HEK293T (cell line): ENCODE measurements around the gene RIT1.

ENCODE experiments used
- CTCF ChIA-PET: fragments of 350-600 bp; formaldehyde crosslinking; extraction: SDS; loops from one replicate; lab custom pipeline; 2021; ENCODE audit warnings: antibody characterized with exemption, inconsistent platforms; lab: Yijun Ruan, JAX
- POLR2A ChIA-PET: fragments of 350-600 bp; formaldehyde crosslinking; extraction: SDS; loops from one replicate; lab custom pipeline; 2020; ENCODE audit warnings: antibody characterized with exemption, inconsistent platforms; lab: Yijun Ruan, JAX
- DNase-seq: peaks from one replicate; pipeline ENCODE4 v3.0.0; 2012; ENCODE audit warnings: mixed read lengths; ENCODE audit errors: extremely low spot score
- ARNT ChIP-seq: fragments of 450-650 bp; IDR thresholded peaks from 2 replicates; pipeline ENCODE4 v1.6.1; 2017; ENCODE audit warnings: mild to moderate bottlenecking
- BHLHE40 ChIP-seq: fragments of 450-650 bp; IDR thresholded peaks from 2 replicates; pipeline ENCODE4 v1.6.1; 2016; ENCODE audit warnings: mild to moderate bottlenecking, moderate library complexity, borderline replicate concordance
- CTBP1 ChIP-seq: fragments of 450-650 bp; IDR thresholded peaks from 2 replicates; pipeline ENCODE4 v1.6.1; 2016; ENCODE audit warnings: borderline replicate concordance
- ELF4 ChIP-seq: fragments of 450-650 bp; IDR thresholded peaks from 2 replicates; pipeline ENCODE4 v1.6.1; 2017; ENCODE audit warnings: antibody characterized with exemption
- FOXA1 ChIP-seq: fragments of 450-650 bp; IDR thresholded peaks from 2 replicates; pipeline ENCODE4 v1.6.1; 2016; ENCODE audit warnings: mild to moderate bottlenecking
- FOXK2 ChIP-seq: fragments of 450-650 bp; IDR thresholded peaks from 2 replicates; pipeline ENCODE4 v1.6.1; 2016; ENCODE audit warnings: mild to moderate bottlenecking
- FOXM1 ChIP-seq: fragments of 450-650 bp; IDR thresholded peaks from 2 replicates; pipeline ENCODE4 v1.6.1; 2017; ENCODE audit warnings: mild to moderate bottlenecking, borderline replicate concordance
- HDGF ChIP-seq: fragments of 450-650 bp; IDR thresholded peaks from 2 replicates; pipeline ENCODE4 v1.6.1; 2017; ENCODE audit warnings: antibody characterized with exemption, borderline replicate concordance
- L3MBTL2 ChIP-seq: fragments of 450-650 bp; conservative IDR thresholded peaks from 2 replicates; pipeline ENCODE4 v1.6.1; 2016; ENCODE audit warnings: mild to moderate bottlenecking
- LEF1 ChIP-seq: fragments of 450-650 bp; IDR thresholded peaks from 2 replicates; pipeline ENCODE4 v1.6.1; 2017; ENCODE audit warnings: mild to moderate bottlenecking, borderline replicate concordance
- NFRKB ChIP-seq: fragments of 450-650 bp; IDR thresholded peaks from 2 replicates; pipeline ENCODE4 v1.6.1; 2016; ENCODE audit warnings: mild to moderate bottlenecking, moderate library complexity
- SP1 ChIP-seq: fragments of 450-650 bp; IDR thresholded peaks from 2 replicates; pipeline ENCODE4 v1.6.1; 2017
- SUZ12 ChIP-seq: fragments of 450-650 bp; IDR thresholded peaks from 2 replicates; pipeline ENCODE4 v1.6.1; 2016; ENCODE audit warnings: mild to moderate bottlenecking
- TARDBP ChIP-seq: fragments of 450-650 bp; IDR thresholded peaks from 2 replicates; pipeline ENCODE4 v1.6.1; 2016
- ZNF384 ChIP-seq: fragments of 450-650 bp; IDR thresholded peaks from 2 replicates; pipeline ENCODE4 v1.6.1; 2016
- TF ChIP-seq, protein P1 (sequence below): fragments of 450-650 bp; IDR thresholded peaks from 2 replicates; pipeline ENCODE4 v1.6.1; 2016

Gene RIT1

DNA sequence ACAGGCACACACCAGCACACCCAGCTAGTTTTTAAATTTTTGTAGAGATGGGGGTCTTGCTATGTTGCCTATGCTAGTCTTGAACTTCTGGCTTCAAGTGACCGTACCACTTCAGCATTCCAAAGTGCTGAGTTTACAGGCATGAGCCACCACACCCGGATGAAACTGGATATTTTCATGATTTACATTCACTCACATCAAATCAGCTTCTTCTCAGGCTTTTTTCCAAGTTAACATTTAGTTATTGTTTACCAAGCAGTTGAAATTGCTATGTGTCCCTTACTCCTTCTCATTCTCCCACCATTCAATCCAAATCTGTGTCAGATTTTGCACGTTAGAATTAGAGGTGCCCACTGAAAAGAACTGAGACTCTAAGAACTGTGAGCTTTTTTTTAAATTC lies 18.4 kb downstream of the RIT1 start:
- DNase-seq: no peak
- CTCF ChIA-PET: interaction anchor here (0.7 kb wide), 1 partner anchor 34 kb away, joined by 4 read pairs; no protein-coding TSS in a partner anchor
- POLR2A ChIA-PET: interaction anchor here (1.0 to 1.9 kb wide), 3 partner anchors 10 to 33 kb away, joined by 3 to 8 read pairs (median 3); partner anchors contain the start of gene SYT11
- TF ChIP-seq, protein P1, sequence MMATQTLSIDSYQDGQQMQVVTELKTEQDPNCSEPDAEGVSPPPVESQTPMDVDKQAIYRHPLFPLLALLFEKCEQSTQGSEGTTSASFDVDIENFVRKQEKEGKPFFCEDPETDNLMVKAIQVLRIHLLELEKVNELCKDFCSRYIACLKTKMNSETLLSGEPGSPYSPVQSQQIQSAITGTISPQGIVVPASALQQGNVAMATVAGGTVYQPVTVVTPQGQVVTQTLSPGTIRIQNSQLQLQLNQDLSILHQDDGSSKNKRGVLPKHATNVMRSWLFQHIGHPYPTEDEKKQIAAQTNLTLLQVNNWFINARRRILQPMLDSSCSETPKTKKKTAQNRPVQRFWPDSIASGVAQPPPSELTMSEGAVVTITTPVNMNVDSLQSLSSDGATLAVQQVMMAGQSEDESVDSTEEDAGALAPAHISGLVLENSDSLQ: no peak
- TF ChIP-seq ZNF384 (no peak), L3MBTL2 (no peak), NFRKB (no peak), TARDBP (no peak), SP1 (no peak), BHLHE40 (no peak), ARNT (no peak)

DNA sequence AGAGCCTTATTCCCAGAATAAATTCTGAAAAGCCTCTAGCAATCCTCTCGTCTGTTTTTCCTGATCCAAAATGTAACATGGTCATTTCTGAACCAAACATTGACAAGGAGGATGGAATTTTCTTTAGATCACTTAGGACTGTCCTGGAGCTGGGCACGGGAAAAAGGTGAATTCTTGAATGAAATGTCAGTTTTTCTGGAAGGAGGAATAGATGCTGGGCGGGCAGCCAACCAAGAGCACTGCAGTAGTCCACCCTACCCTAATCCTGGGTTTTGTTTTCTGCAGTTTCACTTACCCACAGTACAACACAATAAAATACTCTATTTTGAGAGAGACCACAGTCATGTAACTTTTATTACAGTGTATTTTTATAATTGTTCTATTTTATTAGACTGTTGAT lies 20.9 kb downstream of the RIT1 start:
- POLR2A ChIA-PET: no interaction called here
- CTCF ChIA-PET: interaction anchor here (0.8 kb wide), 1 partner anchor 23 kb away, joined by 3 read pairs; no protein-coding TSS in a partner anchor
- TF ChIP-seq, protein P1: no peak
- no peak for TF ChIP-seq LEF1
- TF ChIP-seq FOXM1: no peak
- TF ChIP-seq ARNT: no peak
- TF ChIP-seq BHLHE40: no peak
- TF ChIP-seq ZNF384: no peak
- no peak for TF ChIP-seq CTBP1
- TF ChIP-seq TARDBP: no peak
- no peak for TF ChIP-seq HDGF
- no peak for TF ChIP-seq NFRKB
- TF ChIP-seq L3MBTL2: no peak
- no peak for DNase-seq

DNA sequence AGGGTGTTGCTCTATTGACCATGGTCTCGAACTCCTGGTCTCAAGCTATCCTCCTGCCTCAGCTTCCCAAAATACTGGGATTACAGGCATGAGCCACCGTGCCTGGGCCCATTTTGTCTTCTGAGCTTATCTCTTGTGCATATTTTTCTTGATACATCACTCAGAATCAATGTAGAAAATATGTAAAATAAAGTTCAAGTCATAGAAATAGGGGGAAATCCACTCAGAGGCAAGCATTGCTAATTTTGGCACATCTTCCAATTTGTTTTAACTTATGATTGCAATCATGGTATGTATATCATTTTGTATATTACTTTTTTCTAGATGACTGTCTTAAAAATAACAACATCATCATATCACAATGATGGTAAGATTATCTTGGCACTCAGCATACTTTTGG lies 21.6 kb downstream of the RIT1 start:
- DNase-seq: no peak
- POLR2A ChIA-PET: no interaction called here
- CTCF ChIA-PET: no interaction called here
- TF ChIP-seq FOXM1 (no peak), TARDBP (no peak), ELF4 (no peak), SP1 (no peak), FOXK2 (no peak)

DNA sequence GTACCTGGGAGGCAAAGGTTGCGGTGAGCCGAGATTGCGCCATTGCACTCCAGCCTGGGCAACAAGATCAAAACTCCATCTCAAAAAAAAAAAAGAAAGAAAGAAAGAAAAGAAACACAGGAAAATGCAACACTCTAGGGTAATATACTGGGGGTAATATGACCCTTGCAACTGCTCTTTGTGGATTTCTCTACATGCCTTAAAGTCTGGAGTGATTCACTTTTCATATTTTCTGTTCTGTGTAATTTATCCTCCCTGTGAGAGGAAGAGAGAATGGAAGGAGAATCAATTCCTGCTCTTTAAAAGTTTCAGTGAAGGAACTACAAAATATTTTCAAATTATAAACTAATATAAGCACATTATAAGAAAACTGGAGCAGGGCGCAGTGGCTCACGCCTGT lies 22.7 kb downstream of the RIT1 start:
- TF ChIP-seq FOXK2 (no peak), ZNF384 (no peak), TARDBP (no peak), ELF4 (no peak), FOXA1 (no peak)
- TF ChIP-seq, protein P1: no peak
- ChIA-PET POLR2A (no interaction called here), CTCF (no interaction called here)
- no peak for DNase-seq

DNA sequence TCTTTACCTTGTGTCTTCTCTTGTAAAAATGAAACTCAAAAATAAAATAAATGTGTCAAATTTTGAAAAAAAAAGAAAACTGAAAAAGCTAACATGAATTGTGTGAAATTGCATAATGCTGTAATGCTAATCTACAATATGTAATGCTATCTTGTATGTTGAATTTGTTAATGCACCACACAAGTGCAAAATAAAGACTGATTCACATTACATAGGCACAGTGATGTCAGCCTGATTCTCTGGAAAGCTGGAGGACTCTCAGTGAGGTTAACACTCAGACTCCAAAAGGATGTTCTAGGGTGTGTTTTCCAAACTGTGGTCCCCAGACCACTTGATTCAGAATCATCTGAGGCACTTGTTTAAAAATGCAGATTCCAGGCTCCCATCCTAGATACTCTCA lies 26.2 kb downstream of the RIT1 start:
- no peak for TF ChIP-seq ELF4
- TF ChIP-seq, protein P1: no peak
- no peak for TF ChIP-seq L3MBTL2
- TF ChIP-seq ARNT: no peak
- no peak for TF ChIP-seq LEF1
- no peak for TF ChIP-seq BHLHE40
- TF ChIP-seq NFRKB: no peak
- TF ChIP-seq HDGF: no peak
- no peak for TF ChIP-seq FOXK2
- no peak for TF ChIP-seq FOXM1
- TF ChIP-seq CTBP1: no peak
- no peak for TF ChIP-seq FOXA1
- no peak for TF ChIP-seq SUZ12
- TF ChIP-seq SP1: no peak
- no peak for TF ChIP-seq TARDBP
- TF ChIP-seq ZNF384: no peak
- CTCF ChIA-PET: interaction anchor here (0.6 kb wide), 1 partner anchor 18 kb away, joined by 4 read pairs; no protein-coding TSS in a partner anchor
- POLR2A ChIA-PET: interaction anchor here (1.6 kb wide), 1 partner anchor 49 kb away, joined by 6 read pairs; the partner anchor contains the start of gene KHDC4
- DNase-seq: no peak

DNA sequence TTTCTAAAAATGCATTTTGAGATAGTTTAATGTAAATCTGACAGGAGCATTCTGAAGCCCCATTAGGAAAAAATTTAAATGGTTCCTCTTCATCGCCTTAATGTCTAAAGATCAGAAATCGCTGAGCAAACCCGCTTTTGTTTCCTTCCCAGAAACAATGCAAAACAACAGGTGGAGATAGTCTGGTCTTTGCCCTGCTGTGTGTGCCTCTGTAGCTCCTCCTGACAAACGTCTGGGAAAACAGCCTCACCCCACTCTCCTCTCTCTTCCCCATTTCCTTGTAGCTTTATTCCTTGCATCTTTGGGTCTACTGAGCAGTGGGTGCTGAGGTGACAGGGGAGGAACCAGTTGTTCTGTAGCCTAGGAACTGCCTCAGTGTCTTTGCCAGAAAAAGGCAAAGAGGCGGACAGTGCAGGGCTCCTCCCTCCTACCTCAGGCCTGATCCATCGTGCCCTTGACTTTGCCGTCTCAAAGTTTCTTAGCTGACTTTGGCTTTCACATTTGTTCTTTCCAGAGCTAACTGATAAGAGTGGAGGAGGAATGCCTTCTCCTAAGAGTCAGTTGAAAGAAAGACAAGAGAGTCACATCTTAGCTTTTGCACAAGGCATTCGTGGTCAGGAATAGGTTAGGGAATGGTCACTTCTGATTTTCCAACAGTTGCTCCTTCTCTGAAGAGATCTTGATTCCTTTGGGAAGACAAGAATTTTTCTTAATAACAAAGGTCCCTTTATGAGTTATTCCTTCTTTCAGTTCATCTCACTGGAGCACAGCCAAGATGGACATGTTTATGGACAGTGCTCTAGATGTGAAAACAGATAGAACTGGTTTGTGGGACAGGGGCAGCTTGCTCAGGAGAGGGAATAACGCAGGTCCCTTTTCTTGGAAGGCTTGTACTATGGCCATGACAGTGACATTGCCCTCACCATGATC lies 26.9 kb downstream of the RIT1 start:
- no peak for TF ChIP-seq FOXM1
- no peak for TF ChIP-seq FOXK2
- TF ChIP-seq ARNT: no peak
- no peak for TF ChIP-seq FOXA1
- TF ChIP-seq BHLHE40: no peak
- TF ChIP-seq, protein P1: no peak
- ChIA-PET POLR2A (interaction anchor here (0.7 to 1.6 kb wide), 2 partner anchors 25 to 50 kb away, joined by 3 to 6 read pairs; partner anchors contain the start of genes KHDC4 and SYT11), CTCF (interaction anchor here (0.5 to 1.9 kb wide), 3 partner anchors 10 to 17 kb away, joined by 4 to 7 read pairs (median 4); no protein-coding TSS in a partner anchor)
- DNase-seq: no peak
